Middle frontal gyrus (tissue), 1 donor: ENCODE measurements around the gene TMEM203.

ENCODE experiments used
- DNase-seq: peaks from one replicate; pipeline ENCODE4 v3.0.0-alpha.2; 2015; ENCODE audit warnings: low spot score; ENCODE audit errors: extremely low spot score

TMEM203 gene

GRCh38 chr9:137182836-137183235 is 22.6 kb downstream of the TMEM203 start:
- no peak for DNase-seq

- no peak for DNase-seq
These were observed 23.8 kb downstream of the TMEM203 start for GRCh38 chr9:137181680-137182079.

- no peak for DNase-seq
These were observed 25.0 kb downstream of the TMEM203 start for GRCh38 chr9:137180491-137180890.

- no peak for DNase-seq
These were observed 25.7 kb downstream of the TMEM203 start for GRCh38 chr9:137179761-137180160.

GRCh38 chr9:137178939-137179630 is 26.4 kb downstream of the TMEM203 start:
- DNase-seq, result no peak

- DNase-seq, result no peak
These were observed 27.1 kb downstream of the TMEM203 start for GRCh38 chr9:137178201-137178938.

- no peak for DNase-seq
These were observed 28.9 kb downstream of the TMEM203 start for GRCh38 chr9:137176302-137177182.

GRCh38 chr9:137175345-137175961 is 30.0 kb downstream of the TMEM203 start:
- DNase-seq, result no peak

GRCh38 chr9:137174722-137175293 is 30.6 kb downstream of the TMEM203 start:
- no peak for DNase-seq

GRCh38 chr9:137173796-137174664 is 31.4 kb downstream of the TMEM203 start:
- DNase-seq, result no peak

GRCh38 chr9:137172901-137173795 is 32.3 kb downstream of the TMEM203 start:
- DNase-seq, result no peak

- DNase-seq, result no peak
These were observed 34.1 kb downstream of the TMEM203 start for GRCh38 chr9:137171149-137171900.

- no peak for DNase-seq
These were observed 34.8 kb downstream of the TMEM203 start for GRCh38 chr9:137170486-137171148.

- DNase-seq, result no peak
These were observed 35.5 kb downstream of the TMEM203 start, which contains the start of gene LRRC26 for GRCh38 chr9:137169896-137170358. LRRC26 (minus strand) TSS chr9:137170051; CDS start chr9:137169943, 108 bp downstream.

- peak; percentile 40 for DNase-seq
These were observed 36.3 kb downstream of the TMEM203 start for GRCh38 chr9:137168904-137169856.

- no peak for DNase-seq
These were observed 36.9 kb downstream of the TMEM203 start for GRCh38 chr9:137168573-137168903.
